CD14-positive monocyte (primary cell): ENCODE measurements around the gene UBR3. TPM values are rescaled to one million over a fixed set of nuclear protein-coding genes. Genes with fewer than 3 reads are reported as not detected.
"Not testable (repeated sequence)": the region's sequence is repeated elsewhere in the genome, so short reads cannot be mapped to it uniquely, and the experiment has no call there.

Source experiments
- DNase-seq, 3 donors: peaks; one replicate each; pipeline ENCODE4 v3.0.0-alpha.2; 2011 to 2022
- H2AFZ ChIP-seq: 2 replicates; pipeline ENCODE4 v1.6.0; 2012; ENCODE audit warnings: mild to moderate bottlenecking, low read depth, low read length, inconsistent platforms; ENCODE audit not compliant: insufficient read depth, poor library complexity, severe bottlenecking
- H3K27ac ChIP-seq, 2 donors: 1 replicate in 1 of 2; 2 replicates in 1 of 2; pipeline ENCODE4 v1.5.1; 2012 to 2013; ENCODE audit warnings: low read length in 2 of 2, control low read depth in 1 of 2, inconsistent platforms in 1 of 2, low read depth in 1 of 2, mild to moderate bottlenecking in 1 of 2
- H3K27me3 ChIP-seq, 2 donors: one replicate each; pipeline versions ENCODE4 v1.6.0 to v1.6.1; 2011 to 2013; ENCODE audit warnings: low read length in 2 of 2; ENCODE audit not compliant: control insufficient read depth in 2 of 2, insufficient read depth in 2 of 2
- H3K36me3 ChIP-seq, 2 donors: replicated peaks in 1 of 2; 1 replicate in 1 of 2; 2 replicates in 1 of 2; pipeline versions ENCODE4 v1.5.1 to v1.6.1; 2012 to 2013; ENCODE audit warnings: low read length in 2 of 2, control low read depth in 1 of 2, inconsistent platforms in 1 of 2, mild to moderate bottlenecking in 1 of 2; ENCODE audit not compliant: insufficient read depth in 2 of 2, control insufficient read depth in 1 of 2
- H3K4me1 ChIP-seq, 2 donors: 1 replicate in 1 of 2; 2 replicates in 1 of 2; pipeline versions ENCODE4 v1.5.1 to v1.6.1; 2012 to 2013; ENCODE audit warnings: low read length in 2 of 2, control low read depth in 1 of 2, inconsistent platforms in 1 of 2, mild to moderate bottlenecking in 1 of 2, moderate library complexity in 1 of 2; ENCODE audit not compliant: insufficient read depth in 2 of 2, control insufficient read depth in 1 of 2
- H3K4me2 ChIP-seq: replicated peaks from 2 replicates; pipeline ENCODE3; 2012; ENCODE audit warnings: low read length, moderate library complexity, mild to moderate bottlenecking; ENCODE audit not compliant: poor library complexity, severe bottlenecking; ENCODE audit errors: extremely low read depth
- H3K4me3 ChIP-seq, 3 experiments: fragments of 200-600 bp in 1 of 3; sonication (generic) in 1 of 3; replicated peaks in 1 of 3; 1 replicate in 2 of 3; 2 replicates in 1 of 3; pipeline ENCODE4 v1.5.1; 2011 to 2013; ENCODE audit warnings: low read length in 3 of 3, mild to moderate bottlenecking in 3 of 3, control low read depth in 2 of 3, low read depth in 2 of 3, inconsistent platforms in 1 of 3, moderate library complexity in 1 of 3
- H3K79me2 ChIP-seq: 2 replicates; pipeline ENCODE4 v1.6.0; 2012; ENCODE audit warnings: mild to moderate bottlenecking, control low read depth, inconsistent platforms, low read length, moderate library complexity; ENCODE audit not compliant: insufficient read depth
- H3K9ac ChIP-seq: 2 replicates; pipeline ENCODE4 v1.6.0; 2017; ENCODE audit warnings: low read length, mild to moderate bottlenecking; ENCODE audit not compliant: insufficient read depth, poor library complexity, severe bottlenecking
- H3K9me3 ChIP-seq, 2 donors: replicated peaks in 1 of 2; 1 replicate in 1 of 2; 2 replicates in 1 of 2; pipeline versions ENCODE4 v1.5.1 to v1.6.1; 2012 to 2013; ENCODE audit warnings: low read length in 2 of 2, control low read depth in 1 of 2; ENCODE audit not compliant: control insufficient read depth in 1 of 2, insufficient read depth in 1 of 2
- H4K20me1 ChIP-seq: 2 replicates; pipeline ENCODE4 v1.6.0; 2012; ENCODE audit warnings: mild to moderate bottlenecking, low read length, control low read depth, moderate library complexity; ENCODE audit not compliant: insufficient read depth
- H3K27ac Mint-ChIP-seq, 7 donors: one replicate each; pipeline ENCODE4 v1.8.0; 2020; ENCODE audit warnings: mild to moderate bottlenecking in 7 of 7, mixed read lengths in 7 of 7, moderate library complexity in 6 of 7, inconsistent platforms in 2 of 7
- H3K27me3 Mint-ChIP-seq, 3 donors: one replicate each; pipeline ENCODE4 v1.8.0; 2021 to 2022; ENCODE audit warnings: low read depth in 3 of 3, mild to moderate bottlenecking in 3 of 3, mixed read lengths in 3 of 3, moderate library complexity in 3 of 3, inconsistent platforms in 1 of 3
- H3K36me3 Mint-ChIP-seq, 2 donors: one replicate each; pipeline ENCODE4 v1.8.0; 2020; ENCODE audit warnings: mixed read lengths in 2 of 2, inconsistent platforms in 1 of 2, mild to moderate bottlenecking in 1 of 2
- H3K4me1 Mint-ChIP-seq: one replicate; pipeline ENCODE4 v1.8.0; 2020; ENCODE audit warnings: mild to moderate bottlenecking, mixed read lengths
- H3K4me3 Mint-ChIP-seq, 2 donors: one replicate each; pipeline ENCODE4 v1.8.0; 2020; ENCODE audit warnings: mild to moderate bottlenecking in 2 of 2, mixed read lengths in 2 of 2, moderate library complexity in 1 of 2
- H3K9me3 Mint-ChIP-seq, 7 donors: one replicate each; pipeline ENCODE4 v1.8.0; 2020 to 2022; ENCODE audit warnings: mixed read lengths in 7 of 7, mild to moderate bottlenecking in 6 of 7, moderate library complexity in 6 of 7, inconsistent platforms in 2 of 7
- CTCF ChIP-seq: fragments of 200-600 bp; IDR thresholded peaks from one replicate; pipeline ENCODE4 v1.8.0; 2022; ENCODE audit warnings: antibody characterized with exemption, mild to moderate bottlenecking
- WGBS: methylation state at CpG from one replicate; pipeline ENCODE4 v1.1.5; 2013; ENCODE audit warnings: missing lambda C conversion rate; ENCODE audit not compliant: insufficient coverage; 5-methylcytosine and 5-hydroxymethylcytosine counted together
- intact Hi-C, 2 donors: fragments of 100-400 bp; cut with micrococcal nuclease; formaldehyde crosslinking; loops; one replicate each; pipeline versions ENCODE4 v1.15.0 to v1.15.1; 2023
- polyA plus RNA-seq, 3 donors: library from polyadenylated mRNA; depleted of rRNA in 1 of 3; unstranded in 2 of 3; stranded (reverse) in 1 of 3; fragments of 300-500 nt in 2 of 3; fragments of >200 nt in 1 of 3; fragmentation: Illumina TruSeq in 2 of 3; gene quantifications; 1 replicate in 2 of 3; 2 replicates in 1 of 3; pipeline ENCODE4 v1.2.3, GENCODE V29; 2012 to 2021

Gene UBR3
- polyA plus RNA-seq, 3 donors, result 4.3 to 10.7 (median 4.7) TPM

- no peaks in the 10 kb centered on the region for H3K36me3 ChIP-seq
- no peak overlapping the region for H3K4me2 ChIP-seq
- Mint-ChIP-seq H3K9me3 (peaks cover 8 to 40% (median 16%) of the 10 kb centered on the region in 7 donors), H3K4me3 (no peak overlapping the region), H3K36me3 (no peaks in the 10 kb centered on the region), H3K4me1 (no peaks in the 10 kb centered on the region), H3K27ac (no peak overlapping the region), H3K27me3 (peaks cover 2 to 3% (median 3%) of the 10 kb centered on the region in 3 donors)
- no peak overlapping the region for H3K27ac ChIP-seq
- H4K20me1 ChIP-seq, result no peaks in the 10 kb centered on the region
- H3K79me2 ChIP-seq, result no peaks in the 10 kb centered on the region
- no peak for DNase-seq
- intact Hi-C loops, result no loop called here
- no peak overlapping the region for H2AFZ ChIP-seq
- peaks cover 0 to 9% of the 10 kb centered on the region in 2 donors for H3K9me3 ChIP-seq
- 91% methylated on average over 8 of the region's 10 CpGs for WGBS
- H3K4me3 ChIP-seq, result no peak overlapping the region
- H3K4me1 ChIP-seq, result no peaks in the 10 kb centered on the region
- no peaks in the 10 kb centered on the region for H3K27me3 ChIP-seq
- TF ChIP-seq CTCF, result no peak
- no peak overlapping the region for H3K9ac ChIP-seq
Measured at GRCh38 chr2:170115501-170116229, 288.4 kb downstream of the UBR3 start.

GRCh38 chr2:170118641-170119040 is 291.4 kb downstream of the UBR3 start:
- H3K9me3 Mint-ChIP-seq, result peaks cover 2 to 27% (median 6%) of the 10 kb centered on the region in 7 donors
- H3K9ac ChIP-seq, result no peak overlapping the region
- no peak overlapping the region for H2AFZ ChIP-seq
- no peak for DNase-seq
- no peak overlapping the region for H3K4me3 Mint-ChIP-seq
- H3K27me3 Mint-ChIP-seq, result peaks cover 4 to 6% (median 4%) of the 10 kb centered on the region in 3 donors
- H3K27ac Mint-ChIP-seq, result no peak overlapping the region
- WGBS, result no CpG with 5 or more reads among the region's 2 CpGs
- no peaks in the 10 kb centered on the region for H3K4me1 ChIP-seq
- no peaks in the 10 kb centered on the region for H4K20me1 ChIP-seq
- no peaks in the 10 kb centered on the region for H3K4me1 Mint-ChIP-seq
- no peak overlapping the region for H3K4me3 ChIP-seq
- no peak overlapping the region for H3K4me2 ChIP-seq
- no peaks in the 10 kb centered on the region for H3K27me3 ChIP-seq
- intact Hi-C loops, result no loop called here
- peaks cover 0 to 3% of the 10 kb centered on the region in 2 donors for H3K9me3 ChIP-seq
- no peaks in the 10 kb centered on the region for H3K36me3 Mint-ChIP-seq
- no peak overlapping the region for H3K27ac ChIP-seq
- no peaks in the 10 kb centered on the region for H3K79me2 ChIP-seq
- H3K36me3 ChIP-seq, result no peaks in the 10 kb centered on the region
- TF ChIP-seq CTCF, result no peak

GRCh38 chr2:170119326-170119725 is 292.1 kb downstream of the UBR3 start:
- WGBS, result 80% methylated on average over 1 of the region's 4 CpGs
- H3K9ac ChIP-seq, H3K36me3 ChIP-seq, H3K36me3 Mint-ChIP-seq, H3K4me1 ChIP-seq, H3K4me1 Mint-ChIP-seq, H4K20me1 ChIP-seq, H3K9me3 ChIP-seq, intact Hi-C loops, H3K4me3 Mint-ChIP-seq, H3K79me2 ChIP-seq, H3K27ac Mint-ChIP-seq, H2AFZ ChIP-seq, H3K4me2 ChIP-seq, H3K27me3 ChIP-seq, H3K4me3 ChIP-seq, DNase-seq, H3K27me3 Mint-ChIP-seq, H3K27ac ChIP-seq: not testable (repeated sequence)
- H3K9me3 Mint-ChIP-seq, result peaks cover 2 to 24% (median 5%) of the 10 kb centered on the region in 7 donors
